ENCODE measurements around the gene MBOAT7.

DNA sequence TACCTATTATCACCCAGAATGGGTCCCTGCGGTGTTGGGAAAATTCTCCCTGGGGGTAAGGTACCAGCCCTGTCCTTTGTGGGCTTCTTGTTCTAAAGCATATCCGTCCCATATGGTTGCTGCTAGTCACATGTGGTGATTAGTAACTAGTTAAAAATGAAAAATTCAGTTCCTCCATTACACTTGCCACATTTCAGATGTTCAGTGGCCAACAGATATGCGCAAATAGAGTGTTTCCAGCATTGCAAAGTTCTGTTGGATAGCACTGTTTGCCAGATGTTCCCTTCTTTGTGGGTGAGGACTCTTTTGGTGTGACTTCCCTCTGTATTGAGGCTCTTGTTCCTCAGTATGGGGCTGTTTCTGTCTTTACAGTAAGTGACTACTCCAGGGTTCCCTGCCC, 48.0 kb downstream of the MBOAT7 start:
- no peak for TF ChIP-seq ZFX (IDR thresholded peaks at IDR 0.05)
- TF ChIP-seq, protein P1, sequence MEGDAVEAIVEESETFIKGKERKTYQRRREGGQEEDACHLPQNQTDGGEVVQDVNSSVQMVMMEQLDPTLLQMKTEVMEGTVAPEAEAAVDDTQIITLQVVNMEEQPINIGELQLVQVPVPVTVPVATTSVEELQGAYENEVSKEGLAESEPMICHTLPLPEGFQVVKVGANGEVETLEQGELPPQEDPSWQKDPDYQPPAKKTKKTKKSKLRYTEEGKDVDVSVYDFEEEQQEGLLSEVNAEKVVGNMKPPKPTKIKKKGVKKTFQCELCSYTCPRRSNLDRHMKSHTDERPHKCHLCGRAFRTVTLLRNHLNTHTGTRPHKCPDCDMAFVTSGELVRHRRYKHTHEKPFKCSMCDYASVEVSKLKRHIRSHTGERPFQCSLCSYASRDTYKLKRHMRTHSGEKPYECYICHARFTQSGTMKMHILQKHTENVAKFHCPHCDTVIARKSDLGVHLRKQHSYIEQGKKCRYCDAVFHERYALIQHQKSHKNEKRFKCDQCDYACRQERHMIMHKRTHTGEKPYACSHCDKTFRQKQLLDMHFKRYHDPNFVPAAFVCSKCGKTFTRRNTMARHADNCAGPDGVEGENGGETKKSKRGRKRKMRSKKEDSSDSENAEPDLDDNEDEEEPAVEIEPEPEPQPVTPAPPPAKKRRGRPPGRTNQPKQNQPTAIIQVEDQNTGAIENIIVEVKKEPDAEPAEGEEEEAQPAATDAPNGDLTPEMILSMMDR (conservative IDR thresholded peaks at IDR 0.05), result no peak
